ENCODE measurements around the gene NFYB.
"Not testable (repeated sequence)": the region's sequence is repeated elsewhere in the genome, so short reads cannot be mapped to it uniquely, and the experiment has no call there.

The NFYB gene

GRCh38 chr12:104137902-104138796 lies at the start of gene NFYB:
Gene NFYB, minus strand, starts transcription at chr12:104138210. Its CDS starts 2,757 bp downstream, at chr12:104135453.
- DNase-seq (ENCODE audit: low spot score), result peak; percentile 98

- no peak for DNase-seq (ENCODE audit: low spot score)
These were observed 49.6 kb upstream of the NFYB start for GRCh38 chr12:104187446-104188155.

- DNase-seq (ENCODE audit: low spot score), result no peak
These were observed 45.4 kb upstream of the NFYB start for GRCh38 chr12:104183443-104183842.

GRCh38 chr12:104182621-104183378 lies 44.8 kb upstream of the NFYB start:
- DNase-seq (ENCODE audit: low spot score), result no peak

GRCh38 chr12:104182144-104182543 lies 44.1 kb upstream of the NFYB start:
- DNase-seq (ENCODE audit: low spot score), result peak; percentile 68

GRCh38 chr12:104181313-104181712 lies 43.3 kb upstream of the NFYB start:
- DNase-seq (ENCODE audit: low spot score), result no peak

- no peak for DNase-seq (ENCODE audit: low spot score)
These were observed 42.4 kb upstream of the NFYB start for GRCh38 chr12:104180374-104180773.

GRCh38 chr12:104177663-104178501 lies 39.9 kb upstream of the NFYB start:
- DNase-seq (ENCODE audit: low spot score), result peak; percentile 88

GRCh38 chr12:104177336-104177662 lies 39.3 kb upstream of the NFYB start:
- no peak for DNase-seq (ENCODE audit: low spot score)

GRCh38 chr12:104175726-104176247 lies 37.8 kb upstream of the NFYB start:
- DNase-seq (ENCODE audit: low spot score), result no peak

GRCh38 chr12:104173804-104174203 lies 35.8 kb upstream of the NFYB start:
- DNase-seq (ENCODE audit: low spot score), result not testable (repeated sequence)

- DNase-seq (ENCODE audit: low spot score), result no peak
These were observed 34.5 kb upstream of the NFYB start for GRCh38 chr12:104172570-104172947.

GRCh38 chr12:104171785-104172569 lies 34.0 kb upstream of the NFYB start:
- DNase-seq (ENCODE audit: low spot score), result no peak

- no peak for DNase-seq (ENCODE audit: low spot score)
These were observed 30.6 kb upstream of the NFYB start for GRCh38 chr12:104168596-104168995.

- no peak for DNase-seq (ENCODE audit: low spot score)
These were observed 29.8 kb upstream of the NFYB start for GRCh38 chr12:104167519-104168458.

GRCh38 chr12:104166465-104166864 lies 28.5 kb upstream of the NFYB start:
- DNase-seq (ENCODE audit: low spot score), result peak; percentile 18

GRCh38 chr12:104165801-104166200 lies 27.8 kb upstream of the NFYB start:
- DNase-seq (ENCODE audit: low spot score), result no peak

- no peak for DNase-seq (ENCODE audit: low spot score)
These were observed 26.6 kb upstream of the NFYB start for GRCh38 chr12:104164634-104165033.

- DNase-seq (ENCODE audit: low spot score), result no peak
These were observed 25.6 kb upstream of the NFYB start for GRCh38 chr12:104163631-104164030.
